DMS79 treated with DMSO at 0.1 percent for 48 hours (cell line): ENCODE results near the gene NRG3.

Experiments
- DNase-seq: peaks from one replicate; lab custom pipeline; 2025; lab: John Stamatoyannopoulos, UW

The NRG3 gene

DNA sequence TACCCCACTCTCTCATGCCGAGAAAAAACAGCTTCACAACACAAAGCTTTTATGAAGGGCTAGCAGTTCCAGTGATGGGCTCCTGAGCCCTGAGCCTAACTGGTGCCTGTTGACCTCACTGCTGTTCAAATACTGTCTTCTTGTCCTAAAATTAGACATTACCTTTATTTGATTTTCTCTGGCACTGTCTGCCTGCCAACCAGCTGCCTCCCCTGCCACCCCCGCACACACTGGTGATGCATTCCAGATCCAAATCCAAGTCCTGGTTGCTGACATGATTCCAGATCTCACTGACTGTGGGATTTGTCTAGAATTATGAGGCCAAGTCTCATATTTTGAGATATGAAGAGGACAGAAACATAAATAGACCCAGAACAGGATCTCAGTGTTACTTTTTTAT is 816.2 kb downstream of the NRG3 start:
- DNase-seq, result no peak

DNA sequence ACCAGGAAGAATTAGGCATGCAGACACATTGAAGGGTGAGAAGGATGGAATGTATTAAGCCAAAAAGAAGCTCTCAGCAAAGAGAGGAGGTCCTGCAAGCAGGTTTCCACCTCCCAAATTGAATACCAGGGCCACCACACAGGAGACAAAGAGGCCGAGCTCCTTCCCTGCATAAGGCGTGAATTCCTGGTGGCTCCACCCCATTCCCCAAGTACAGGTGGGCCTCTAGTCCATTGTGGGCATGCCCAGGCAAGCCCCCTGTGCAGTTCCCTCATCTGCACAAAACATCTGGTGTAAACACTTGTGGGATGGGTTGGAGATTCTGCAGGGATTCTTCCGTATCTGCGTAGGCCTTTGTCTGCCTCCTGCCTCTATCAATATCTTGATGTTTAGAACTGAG is 817.5 kb downstream of the NRG3 start:
- no peak for DNase-seq

DNA sequence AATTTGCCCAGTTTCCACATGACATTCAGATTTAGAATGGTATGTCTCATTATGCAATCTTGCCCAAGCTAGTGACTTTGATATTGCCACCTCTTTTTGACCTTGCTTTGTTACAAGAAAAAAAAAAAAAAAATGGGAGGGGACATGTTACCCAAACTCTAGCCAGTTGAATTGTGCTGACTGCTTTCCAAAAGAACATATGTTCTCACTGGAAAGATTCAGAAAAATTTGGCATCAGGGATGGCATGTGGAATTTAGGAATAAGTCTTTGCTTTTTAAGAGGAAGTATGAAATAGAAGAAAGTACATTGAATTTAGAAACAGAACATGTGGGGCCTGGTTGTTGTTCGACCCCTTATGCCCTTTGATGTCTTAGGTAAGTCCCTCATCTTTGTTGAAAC is 846.8 kb downstream of the NRG3 start:
- no peak for DNase-seq

DNA sequence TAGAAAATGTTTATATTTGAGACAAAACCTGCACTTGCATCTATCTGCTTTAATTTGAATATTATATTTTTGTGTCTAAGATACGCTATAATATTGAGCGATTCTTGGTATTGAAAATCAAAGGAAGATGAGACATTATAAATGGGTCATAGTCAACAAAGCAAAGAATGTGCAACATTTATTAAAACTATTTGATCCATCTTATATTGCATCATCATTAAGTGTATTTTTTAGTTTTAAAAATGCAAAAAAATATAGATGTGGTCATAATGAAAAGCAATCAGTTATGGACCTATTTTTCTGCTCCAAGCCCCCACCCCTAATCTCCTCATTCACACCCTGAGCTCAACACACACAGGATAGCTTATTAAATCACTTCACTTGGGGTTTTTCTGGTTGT is 847.3 kb downstream of the NRG3 start:
- DNase-seq, result no peak

DNA sequence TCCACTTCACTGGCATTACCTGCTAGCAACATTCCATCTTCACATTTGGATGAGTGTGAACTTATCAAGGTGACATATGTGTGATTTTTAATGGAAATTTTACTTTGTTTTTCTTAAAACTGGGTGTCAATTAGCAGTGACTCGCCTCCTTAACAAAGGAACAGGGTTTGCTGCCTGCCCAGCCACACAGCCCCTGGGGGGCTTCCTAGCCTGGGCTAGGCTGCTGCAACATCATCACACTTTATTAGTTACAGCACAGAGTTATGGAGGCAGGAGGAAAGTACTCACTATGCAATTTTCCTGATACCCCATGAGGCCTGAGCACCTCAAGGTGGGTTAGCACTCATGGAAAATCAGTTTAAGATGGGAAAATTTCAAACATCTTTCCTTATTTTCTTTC is 861.3 kb downstream of the NRG3 start:
- DNase-seq, result no peak

DNA sequence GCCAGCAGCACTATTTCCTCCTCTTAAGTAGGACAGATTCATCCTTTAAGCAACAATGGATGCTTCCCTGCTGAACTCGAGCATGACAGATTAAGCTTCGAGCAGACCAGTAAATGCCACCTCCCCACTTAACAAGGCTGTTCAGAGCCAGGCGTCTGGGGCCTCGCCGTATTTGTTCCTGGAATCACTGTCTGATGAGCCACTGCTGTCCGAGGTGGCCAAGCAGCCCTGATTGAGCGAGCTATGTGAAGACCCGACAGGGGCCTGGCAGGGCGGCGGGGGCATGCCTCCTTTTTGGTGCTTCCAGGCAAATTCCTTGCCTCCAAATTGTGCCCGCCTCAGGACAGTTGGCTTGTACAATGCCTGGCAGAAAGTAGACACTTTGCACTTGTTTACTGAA is 862.6 kb downstream of the NRG3 start:
- no peak for DNase-seq

DNA sequence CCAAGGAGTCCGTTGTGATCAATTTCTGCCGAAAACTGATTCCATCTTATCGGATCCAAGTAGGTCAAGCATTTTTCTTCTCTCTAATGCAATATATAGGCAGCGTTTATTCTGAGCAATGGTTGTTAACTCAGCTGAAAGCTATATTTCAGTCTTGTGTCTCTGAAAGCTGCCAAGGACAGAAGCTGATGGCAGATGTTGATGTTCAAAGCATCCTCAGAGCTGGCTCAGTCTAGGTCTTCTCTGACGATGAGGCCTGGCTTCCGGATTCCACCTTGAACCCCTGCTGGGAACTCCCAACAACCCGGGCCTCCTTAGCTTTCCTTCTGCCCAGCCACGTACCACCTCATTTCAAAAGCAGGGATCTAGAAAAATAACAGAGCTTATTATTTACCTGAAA is 863.6 kb downstream of the NRG3 start:
- DNase-seq, result no peak

DNA sequence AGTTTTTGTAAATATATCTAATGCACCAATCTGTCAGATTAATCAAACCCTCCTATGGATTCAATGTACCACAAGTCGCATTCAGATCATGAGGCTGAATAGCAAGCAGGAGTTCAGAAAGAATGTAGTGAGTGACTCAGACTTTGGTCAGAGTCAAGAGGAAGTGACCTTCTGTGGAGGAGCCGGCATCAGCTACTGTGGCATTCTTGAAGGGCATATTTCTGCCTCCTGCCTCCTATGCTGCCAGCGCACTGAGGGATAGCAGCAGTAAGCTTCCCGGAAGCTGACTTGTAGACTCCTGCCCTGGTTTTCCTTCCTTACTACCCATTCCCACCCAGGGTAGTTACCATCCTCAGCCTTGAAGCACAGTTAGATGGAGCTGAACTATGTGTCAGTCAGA is 867.5 kb downstream of the NRG3 start:
- DNase-seq, result no peak

DNA sequence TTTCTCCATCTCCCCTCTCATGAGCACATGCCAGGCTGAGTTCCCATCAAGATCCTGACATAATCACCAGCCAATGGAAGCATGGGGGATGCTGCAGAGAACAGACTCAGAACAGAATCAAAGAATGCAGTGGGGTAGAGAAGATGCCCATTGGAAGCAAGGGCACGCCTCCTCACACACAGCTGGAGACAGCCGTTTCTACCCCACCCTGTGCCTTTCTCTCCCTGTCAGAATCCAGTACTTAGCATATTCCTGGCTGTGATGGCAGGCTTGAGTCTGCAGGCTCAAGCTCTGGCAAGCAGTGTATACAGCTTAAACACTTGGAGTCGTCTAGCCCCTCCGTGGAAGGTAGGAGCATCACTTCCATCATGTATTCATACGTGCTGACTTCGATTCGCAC is 867.9 kb downstream of the NRG3 start:
- DNase-seq, result no peak

DNA sequence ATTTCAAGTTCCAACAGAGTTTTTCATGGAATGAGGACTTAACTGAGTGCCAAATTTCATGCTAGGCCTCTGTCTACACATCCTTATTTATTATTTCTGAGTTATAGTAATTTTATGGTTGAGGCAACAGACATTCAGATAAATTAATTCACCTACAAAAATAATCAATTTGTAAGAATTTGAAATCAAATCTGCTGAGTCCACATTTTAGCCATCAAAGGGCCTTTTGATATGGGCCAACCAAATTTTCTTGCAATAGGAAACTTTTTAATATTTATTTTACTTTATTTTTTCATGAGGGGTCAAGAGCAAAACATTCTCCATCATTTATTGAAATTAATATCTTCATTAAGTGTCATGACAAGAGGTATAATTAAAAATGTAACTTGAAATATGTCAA is 875.5 kb downstream of the NRG3 start:
- DNase-seq, result no peak

DNA sequence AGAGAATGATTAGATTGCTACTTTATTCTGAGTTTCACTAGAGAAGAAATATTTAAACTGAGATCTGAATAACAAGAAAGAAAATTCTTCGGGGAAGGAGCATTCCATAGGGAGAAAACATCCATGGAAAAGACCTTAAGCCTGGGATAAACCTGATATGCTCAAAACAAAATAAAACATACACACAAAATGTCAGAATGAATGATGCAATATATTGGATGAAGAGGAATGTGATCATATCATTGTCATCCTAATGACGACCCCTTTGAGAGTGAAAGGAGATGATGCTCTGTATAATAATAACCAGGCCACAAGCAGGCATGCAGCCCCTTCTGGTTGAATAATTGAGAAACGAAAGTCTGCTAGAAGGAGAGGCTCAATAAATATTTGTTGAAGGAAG is 882.4 kb downstream of the NRG3 start:
- DNase-seq, result no peak

DNA sequence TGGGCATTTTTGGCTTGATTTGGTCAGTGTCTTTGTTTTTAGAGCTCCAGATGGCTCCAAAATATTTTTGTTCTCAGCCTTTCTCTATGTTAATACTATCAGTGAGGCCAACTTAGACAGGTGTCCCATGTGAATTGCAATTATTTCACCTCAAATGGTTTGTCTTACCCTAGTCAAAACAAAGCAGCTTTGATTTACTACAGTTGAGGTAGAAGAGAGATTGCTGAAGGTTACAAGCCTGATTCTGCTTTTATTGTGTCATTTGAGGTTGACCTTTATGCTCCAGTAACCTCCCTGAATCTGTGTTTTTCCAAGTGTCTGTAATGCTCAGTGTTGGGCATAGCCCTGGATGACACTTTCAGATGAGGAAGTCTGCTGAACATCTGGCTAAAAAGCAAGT is 882.9 kb downstream of the NRG3 start:
- DNase-seq, result no peak

DNA sequence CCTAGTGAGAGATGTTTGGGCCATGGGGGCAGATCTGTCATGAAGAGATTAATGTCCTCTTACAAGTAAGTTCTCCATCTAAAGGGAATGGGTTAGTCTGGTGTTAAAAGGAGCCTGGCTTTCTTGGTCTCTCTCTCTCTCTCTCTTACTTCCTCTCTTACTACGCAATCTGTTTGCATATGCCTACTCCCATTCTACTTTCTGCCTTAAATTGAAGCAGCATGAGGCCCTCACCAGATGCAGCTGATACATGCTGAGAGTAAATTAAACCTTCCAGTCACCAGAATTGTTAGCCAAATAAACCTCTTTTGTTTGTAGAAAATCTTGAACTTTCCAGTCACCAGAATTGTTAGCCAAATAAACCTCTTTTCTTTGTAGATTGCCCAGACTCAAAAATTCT is 884.1 kb downstream of the NRG3 start:
- no peak for DNase-seq

DNA sequence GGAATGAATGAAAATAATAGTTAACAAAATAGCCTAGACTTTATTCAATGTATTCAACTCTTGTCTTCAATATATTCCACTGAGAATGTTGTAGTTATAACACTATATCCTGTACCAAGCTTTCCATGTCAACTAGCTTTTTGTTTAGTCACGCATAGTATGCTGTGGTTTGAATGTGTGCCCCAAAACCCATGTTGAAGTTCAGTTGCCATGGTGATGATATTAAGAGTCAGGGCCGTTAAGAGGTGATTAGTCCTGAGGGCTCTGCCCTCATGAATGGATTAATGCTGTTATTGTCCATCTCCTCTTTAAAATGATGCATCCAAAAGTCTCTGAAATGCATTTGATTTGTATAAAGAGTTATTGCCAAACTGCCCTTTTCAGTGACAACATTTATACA is 887.6 kb downstream of the NRG3 start:
- DNase-seq, result no peak

DNA sequence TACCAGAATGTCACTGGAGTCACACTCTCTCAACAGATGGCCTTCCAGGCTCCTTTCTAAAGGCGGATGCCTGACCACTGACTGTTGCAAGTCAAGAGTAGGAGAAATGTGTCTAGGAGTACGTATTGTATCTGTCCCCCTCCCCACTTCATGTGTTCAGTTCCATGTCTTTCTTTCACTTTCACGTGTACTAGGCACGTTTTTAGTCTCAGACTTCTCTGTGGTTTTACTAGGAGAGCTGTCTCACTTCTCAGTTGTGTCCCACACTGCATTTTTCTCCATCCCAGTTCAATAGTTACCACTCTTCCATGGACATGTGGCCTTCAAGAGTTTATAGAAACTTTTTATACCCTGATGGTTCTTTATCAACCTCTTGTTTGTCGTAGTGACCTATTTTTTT is 893.0 kb downstream of the NRG3 start:
- DNase-seq, result no peak

DNA sequence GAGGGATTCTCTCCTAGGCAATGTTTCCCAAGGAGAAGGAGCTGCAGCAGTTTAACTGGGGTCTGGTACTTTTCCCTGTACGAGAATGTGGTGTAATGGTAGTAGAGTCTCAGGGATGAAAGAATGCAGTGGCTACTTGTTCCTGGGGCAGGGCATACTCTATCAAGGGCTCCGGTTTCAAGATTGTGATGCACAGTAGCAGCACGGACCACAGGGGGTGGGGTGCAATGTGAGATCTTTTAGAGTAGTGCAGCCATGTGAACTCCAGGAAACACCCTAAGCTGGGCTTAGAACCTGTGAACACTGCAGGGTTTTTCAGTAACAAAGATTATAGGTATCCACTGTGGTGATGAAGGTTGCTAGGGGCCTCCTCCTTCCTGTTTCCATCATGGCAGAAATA is 903.9 kb downstream of the NRG3 start:
- DNase-seq, result no peak

DNA sequence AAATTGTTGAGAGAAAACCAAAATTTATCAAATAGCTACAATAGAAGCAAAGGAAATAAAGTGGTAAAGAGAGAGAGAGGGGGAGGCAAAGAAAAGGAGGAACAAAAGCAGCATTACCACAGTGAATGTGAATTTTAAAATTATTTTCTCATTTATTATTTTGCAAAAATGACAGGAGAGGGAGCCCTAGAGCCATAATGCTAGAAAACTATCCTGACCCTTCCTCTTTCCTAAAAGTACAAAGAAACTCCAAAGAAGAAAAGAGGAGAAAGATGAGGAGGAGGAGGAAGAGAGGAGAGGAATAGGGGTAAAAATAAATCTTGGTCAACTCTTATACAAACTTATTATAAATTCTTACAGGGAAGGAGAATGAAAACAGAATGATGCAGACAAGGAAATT is 921.5 kb downstream of the NRG3 start:
- no peak for DNase-seq

DNA sequence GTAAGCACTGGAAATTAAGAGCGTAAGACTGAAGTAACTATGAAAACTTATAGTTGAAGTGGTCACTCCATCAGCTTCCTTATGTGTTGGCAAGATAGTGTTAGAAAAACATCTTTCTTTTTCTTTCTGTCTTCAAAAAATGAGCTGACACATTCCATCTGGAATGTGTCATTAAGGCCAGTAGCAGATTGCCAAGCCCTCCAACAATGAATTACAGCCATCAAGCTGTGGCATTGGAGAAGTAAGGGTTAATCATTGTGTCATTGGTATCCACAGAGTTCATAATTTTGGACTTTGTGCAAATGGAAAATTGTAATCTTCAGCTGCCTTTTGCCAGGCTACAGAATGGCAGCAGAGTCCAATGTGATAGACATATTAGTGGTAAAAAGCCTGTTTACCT is 926.3 kb downstream of the NRG3 start:
- no peak for DNase-seq

DNA sequence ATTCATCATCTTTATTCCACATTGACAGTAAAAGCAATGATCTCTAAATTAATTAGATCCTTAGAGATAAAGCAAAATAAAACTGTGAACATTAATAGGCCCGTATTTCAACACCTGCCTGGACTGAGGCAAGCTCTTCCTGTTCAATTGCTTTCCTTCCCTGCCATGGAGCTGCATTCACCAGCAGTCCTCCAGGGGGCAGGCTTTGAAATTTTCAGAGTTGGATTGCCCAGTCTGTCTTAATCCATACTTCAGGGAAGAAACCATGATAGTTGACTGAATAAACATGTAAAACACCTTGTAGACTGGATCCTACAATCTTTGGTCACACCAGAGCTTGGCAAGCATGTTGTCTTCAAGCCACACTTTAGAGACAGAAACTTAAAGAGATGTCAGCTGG is 936.6 kb downstream of the NRG3 start:
- no peak for DNase-seq

DNA sequence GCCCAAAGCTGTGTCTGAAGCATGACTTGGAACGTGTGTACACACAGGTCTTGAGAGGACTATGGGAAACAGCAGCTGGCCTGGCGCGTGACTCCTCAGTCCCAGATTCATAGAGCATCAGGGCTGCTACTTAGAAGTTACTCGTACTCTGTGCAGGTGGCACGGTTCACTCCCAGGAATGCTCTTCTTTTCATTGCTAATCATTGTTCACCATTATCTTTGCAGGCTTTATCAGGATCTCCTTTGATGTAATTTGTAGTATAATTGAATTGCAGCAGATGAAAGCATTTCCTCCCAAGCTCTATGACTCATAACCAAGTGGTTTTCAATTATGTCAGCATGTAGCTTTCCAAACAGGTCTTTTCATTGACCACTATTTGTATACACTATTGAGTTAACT is 938.9 kb downstream of the NRG3 start:
- no peak for DNase-seq

DNA sequence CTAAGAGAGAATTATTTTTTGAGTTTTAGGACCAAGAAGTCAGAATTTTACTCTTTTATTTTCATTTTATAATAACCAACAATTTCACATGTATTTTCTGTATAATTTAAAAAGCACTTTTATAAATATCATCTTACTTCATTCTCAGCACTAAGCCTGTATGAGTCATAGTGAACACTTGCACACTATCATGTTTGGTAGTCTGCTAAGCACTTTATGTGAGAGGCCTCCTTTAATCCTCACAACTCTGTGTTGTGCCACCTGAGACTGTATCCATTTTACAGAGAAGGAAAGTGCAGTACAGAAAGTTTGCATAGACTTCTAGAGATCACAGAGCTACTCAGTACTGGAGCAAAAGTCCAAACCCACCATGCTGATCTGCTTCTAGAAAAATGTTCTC is 939.6 kb downstream of the NRG3 start:
- no peak for DNase-seq

DNA sequence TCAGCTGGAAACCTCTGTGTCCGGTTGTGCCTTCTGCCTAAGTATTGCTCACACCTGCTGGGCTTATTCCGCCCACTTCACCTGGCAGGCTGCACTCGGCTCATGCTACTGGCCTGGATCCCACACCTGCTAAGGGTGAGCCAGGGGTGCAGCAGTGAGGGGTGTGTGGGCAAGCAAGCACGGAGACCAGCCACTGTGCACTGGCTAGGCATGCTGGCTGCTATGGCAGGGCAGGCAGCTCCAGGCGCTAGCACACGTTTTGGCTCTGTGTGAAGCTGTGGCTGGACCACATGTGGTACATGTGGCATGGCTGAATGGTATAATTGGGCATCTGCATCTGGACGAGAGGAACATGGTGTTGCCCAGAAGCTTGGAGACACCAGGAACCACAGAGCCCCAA is 940.7 kb downstream of the NRG3 start:
- DNase-seq, result no peak

DNA sequence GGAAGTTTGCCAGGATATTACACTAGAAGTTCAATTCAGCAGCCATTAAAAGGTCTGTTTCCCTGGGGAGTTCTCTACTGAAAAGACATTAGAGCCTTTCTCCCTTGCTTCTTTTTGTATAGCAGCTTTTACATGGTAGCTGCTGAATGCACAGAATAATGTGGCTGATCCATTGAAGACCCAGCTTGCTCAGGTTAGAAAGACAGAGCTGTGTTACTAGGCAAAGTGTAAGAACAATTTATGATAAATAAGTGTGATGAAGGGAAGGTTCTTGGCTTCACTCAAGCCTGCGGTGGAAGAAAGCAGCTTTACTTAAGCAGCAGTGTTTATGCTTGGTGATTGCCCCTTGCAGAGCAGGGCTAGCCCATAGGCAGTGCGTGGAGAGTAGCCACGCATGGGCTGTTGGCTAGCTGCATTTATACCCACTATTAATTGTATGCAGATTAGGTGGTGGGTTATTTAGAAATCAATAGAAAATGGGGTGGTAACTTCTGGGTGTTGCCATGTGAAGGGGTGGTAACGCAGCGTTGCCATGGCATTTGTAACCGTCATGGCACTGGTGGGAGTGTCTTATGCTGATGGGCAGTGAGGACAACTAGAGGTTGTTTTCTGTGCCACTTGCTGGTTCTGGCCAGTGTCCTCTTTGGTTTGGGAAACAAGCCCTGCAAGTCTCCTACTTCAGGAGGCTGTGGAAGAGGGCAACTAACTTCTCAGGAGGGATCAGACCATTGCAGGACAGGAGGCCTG is 942.9 kb downstream of the NRG3 start:
- no peak for DNase-seq

DNA sequence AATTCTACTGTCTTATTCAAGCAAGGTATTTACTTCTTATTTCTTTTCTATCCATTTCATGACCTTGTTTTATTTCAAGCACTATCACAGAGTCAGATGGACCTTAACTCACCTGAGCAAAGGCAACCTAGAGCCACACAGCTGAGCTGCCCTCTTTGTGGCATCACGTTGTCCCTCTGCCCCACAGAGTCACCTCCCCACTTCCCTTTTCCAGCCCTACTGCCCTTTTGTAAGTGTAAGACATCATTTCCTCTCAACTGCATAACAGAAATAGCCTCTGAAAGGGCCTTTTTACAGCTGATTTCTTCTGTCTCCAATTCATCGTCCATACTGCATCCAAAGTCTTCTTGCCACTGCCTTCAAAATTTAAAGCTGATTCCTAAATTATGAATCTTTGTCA is 946.0 kb downstream of the NRG3 start:
- DNase-seq, result no peak

DNA sequence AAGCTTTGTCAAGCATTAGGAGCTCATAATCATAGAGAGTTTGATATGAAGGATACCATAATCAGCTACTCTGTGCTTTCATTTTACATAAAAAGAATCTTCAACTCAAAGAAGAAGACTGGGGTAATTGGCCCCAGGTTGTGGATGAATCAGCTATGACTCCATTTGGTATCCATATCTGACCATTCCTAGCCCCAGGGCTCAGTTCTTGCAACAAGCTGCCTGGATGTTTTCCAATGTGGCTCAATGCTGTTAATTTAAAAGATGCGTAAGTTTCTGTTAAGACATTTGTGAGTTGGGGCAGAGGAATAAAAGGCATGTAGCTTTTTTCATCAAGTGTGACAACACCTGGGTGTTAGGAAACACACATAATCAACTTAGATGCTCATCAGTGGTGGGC is 951.1 kb downstream of the NRG3 start:
- DNase-seq, result no peak
